Measurements from ENCODE around the gene GALNTL6.

DNA sequence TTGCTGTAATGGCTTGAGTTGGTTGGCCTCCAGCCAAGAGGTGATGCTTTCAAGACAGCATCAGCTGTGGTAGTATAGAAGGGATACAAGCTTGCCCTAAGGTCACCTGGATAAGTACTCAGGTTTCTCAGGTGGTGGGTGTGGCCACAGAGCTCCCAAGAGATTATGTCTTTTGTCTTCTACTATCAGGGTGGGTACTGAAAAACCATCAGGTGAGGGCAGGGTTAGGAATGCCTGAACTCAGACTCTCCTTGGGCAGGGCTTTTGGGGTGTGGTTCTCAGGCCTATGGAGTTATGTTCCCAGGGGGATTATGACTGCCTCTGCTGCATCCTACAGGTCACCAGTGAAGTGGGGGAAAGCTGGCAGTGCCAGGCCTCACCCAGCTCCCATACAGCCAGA, 700.8 kb downstream of the GALNTL6 start:
- TF ChIP-seq, protein P1, sequence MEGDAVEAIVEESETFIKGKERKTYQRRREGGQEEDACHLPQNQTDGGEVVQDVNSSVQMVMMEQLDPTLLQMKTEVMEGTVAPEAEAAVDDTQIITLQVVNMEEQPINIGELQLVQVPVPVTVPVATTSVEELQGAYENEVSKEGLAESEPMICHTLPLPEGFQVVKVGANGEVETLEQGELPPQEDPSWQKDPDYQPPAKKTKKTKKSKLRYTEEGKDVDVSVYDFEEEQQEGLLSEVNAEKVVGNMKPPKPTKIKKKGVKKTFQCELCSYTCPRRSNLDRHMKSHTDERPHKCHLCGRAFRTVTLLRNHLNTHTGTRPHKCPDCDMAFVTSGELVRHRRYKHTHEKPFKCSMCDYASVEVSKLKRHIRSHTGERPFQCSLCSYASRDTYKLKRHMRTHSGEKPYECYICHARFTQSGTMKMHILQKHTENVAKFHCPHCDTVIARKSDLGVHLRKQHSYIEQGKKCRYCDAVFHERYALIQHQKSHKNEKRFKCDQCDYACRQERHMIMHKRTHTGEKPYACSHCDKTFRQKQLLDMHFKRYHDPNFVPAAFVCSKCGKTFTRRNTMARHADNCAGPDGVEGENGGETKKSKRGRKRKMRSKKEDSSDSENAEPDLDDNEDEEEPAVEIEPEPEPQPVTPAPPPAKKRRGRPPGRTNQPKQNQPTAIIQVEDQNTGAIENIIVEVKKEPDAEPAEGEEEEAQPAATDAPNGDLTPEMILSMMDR (conservative IDR thresholded peaks at IDR 0.05): no peak
- TF ChIP-seq EZH2 (IDR thresholded peaks at IDR 0.05; ENCODE audit: low read depth): no peak
